Measurements from ENCODE around the gene ZNF541.

DNA sequence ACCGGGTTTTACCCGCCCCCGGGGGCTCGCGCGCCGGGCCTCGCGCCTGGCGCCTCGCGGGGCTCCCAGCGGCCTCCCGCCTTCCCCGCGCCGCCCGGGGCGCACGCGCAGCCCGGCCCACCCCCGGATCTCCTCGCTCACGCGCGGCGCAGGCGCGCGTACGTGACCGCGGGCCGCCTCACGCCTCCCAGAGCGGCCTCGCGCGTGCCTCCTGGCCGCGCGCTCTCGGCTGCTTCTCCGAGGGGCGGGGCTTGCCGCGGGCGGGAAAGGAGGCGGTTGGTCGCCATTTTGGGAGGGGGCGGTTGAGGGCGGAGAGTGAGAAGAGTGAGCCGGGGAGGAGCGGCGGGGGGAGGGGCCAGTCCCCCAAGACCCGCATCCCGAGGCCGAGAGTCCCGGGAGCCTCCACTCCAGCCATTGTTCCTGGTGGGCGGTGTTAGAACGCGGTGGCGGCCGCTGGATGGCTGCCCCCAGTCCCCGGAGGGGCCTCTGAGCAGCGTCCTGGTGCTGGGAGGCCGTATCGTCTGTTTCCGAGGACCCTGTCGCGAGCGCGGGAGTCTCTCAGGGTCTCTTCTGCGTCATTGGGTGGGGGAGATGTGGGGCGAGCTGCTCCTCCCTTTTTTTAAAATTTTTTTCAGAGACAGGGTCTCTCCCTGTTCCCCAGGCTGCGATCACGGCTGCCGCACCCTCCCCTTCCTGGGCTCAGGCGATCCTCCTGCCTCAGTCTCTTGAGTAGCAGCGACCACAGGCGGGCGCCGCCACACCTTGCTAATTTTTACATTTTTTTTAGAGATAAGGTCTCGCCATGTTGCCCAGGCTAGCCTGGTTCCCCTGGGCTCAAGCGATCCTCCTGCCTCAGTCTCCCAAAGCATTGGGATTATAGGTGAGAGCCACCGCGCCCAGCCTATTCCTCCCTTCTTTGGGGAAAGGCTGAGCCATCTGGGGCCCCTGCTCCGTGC lies at the start of gene ZNF541:
- TF ChIP-seq CTCF (IDR thresholded peaks at IDR 0.05) (no peak), EP300 (IDR thresholded peaks at IDR 0.05; ENCODE audit: low read depth) (no peak), POLR2A (IDR thresholded peaks at IDR 0.05) (no peak), POLR2AphosphoS5 (IDR thresholded peaks at IDR 0.05) (no peak)

Data from transverse colon (tissue), 4 donors.